ENCODE data around the gene BDKRB2.

GRCh38 chr14:96197163-96197852, 7.3 kb upstream of the BDKRB2 start:
- TF ChIP-seq ZSCAN30 (CRISPR knock-in tag; IDR thresholded peaks at IDR 0.05) (no peak), ZNF761 (CRISPR knock-in tag; conservative IDR thresholded peaks at IDR 0.05) (no peak), NFIC (IDR thresholded peaks at IDR 0.05; ENCODE audit: low read length) (no peak), ARNT (IDR thresholded peaks at IDR 0.05) (no peak)
